Heart left ventricle (tissue), 16 donors: Measurements from ENCODE around the gene TNS3. TPM values are rescaled to one million over a fixed set of nuclear protein-coding genes. Genes with fewer than 3 reads are reported as not detected.
"Not testable (repeated sequence)": the region's sequence is repeated elsewhere in the genome, so short reads cannot be mapped to it uniquely, and the experiment has no call there.

Source experiments
- ATAC-seq, 4 donors: fragments of 200-7000 bp; cut with Tn5 transposase; one replicate each; pipeline ENCODE4 v1.9.1; 2020 to 2022; ENCODE audit warnings: moderate library complexity in 4 of 4, mild to moderate bottlenecking in 3 of 4, moderate number of reproducible peaks in 1 of 4
- DNase-seq, 5 donors: peaks; one replicate each; pipeline ENCODE4 v3.0.0-alpha.2; 2020
- H3K27ac ChIP-seq, 12 donors: fragments of 200-600 bp; sonication (generic) in 4 of 12; one replicate each; pipeline versions ENCODE4 v1.5.0 to v1.8.0; 2016 to 2022; ENCODE audit warnings: mild to moderate bottlenecking in 2 of 12
- H3K27me3 ChIP-seq, 9 donors: fragments of 200-600 bp; sonication (generic) in 2 of 9; one replicate each; pipeline versions ENCODE4 v1.5.1 to v1.8.0; 2016 to 2022; ENCODE audit warnings: mild to moderate bottlenecking in 3 of 9
- H3K36me3 ChIP-seq, 9 donors: fragments of 200-600 bp; sonication (generic) in 2 of 9; one replicate each; pipeline versions ENCODE4 v1.5.0 to v1.8.0; 2018 to 2022; ENCODE audit warnings: mild to moderate bottlenecking in 2 of 9
- H3K4me1 ChIP-seq, 12 donors: fragments of 200-600 bp; sonication (generic) in 4 of 12; one replicate each; pipeline versions ENCODE4 v1.5.0 to v1.8.0; 2016 to 2022; ENCODE audit warnings: mild to moderate bottlenecking in 3 of 12
- H3K4me3 ChIP-seq, 12 donors: fragments of 200-600 bp; sonication (generic) in 4 of 12; one replicate each; pipeline versions ENCODE4 v1.5.0 to v1.8.0; 2017 to 2022; ENCODE audit warnings: mild to moderate bottlenecking in 9 of 12, moderate library complexity in 4 of 12
- H3K9me3 ChIP-seq, 12 donors: fragments of 200-600 bp; sonication (generic) in 4 of 12; one replicate each; pipeline versions ENCODE4 v1.5.0 to v1.8.0; 2016 to 2022; ENCODE audit warnings: mild to moderate bottlenecking in 1 of 12
- POLR2A ChIP-seq, 2 donors: fragments of 450-650 bp; IDR thresholded peaks; one replicate each; pipeline ENCODE4 v1.6.1; 2017; ENCODE audit warnings: antibody characterized with exemption in 2 of 2, mild to moderate bottlenecking in 2 of 2, moderate library complexity in 2 of 2
- WGBS, 4 donors: extraction: QIAGEN DNeasy Blood & Tissue Kit in 2 of 4; methylation state at CpG; one replicate each; pipeline versions ENCODE4 v1.1.5 to v1.1.7; 2013 to 2018; 5-methylcytosine and 5-hydroxymethylcytosine counted together
- intact Hi-C, 10 donors: fragments of 100-400 bp; cut with DNase I; formaldehyde crosslinking; loops; one replicate each; pipeline versions ENCODE4 v1.11.1 to v1.14.2; 2022
- polyA plus RNA-seq, 2 donors: library from polyadenylated mRNA; stranded (reverse); fragments of 200-250 nt; gene quantifications; one replicate each; pipeline ENCODE4 v1.2.3, GENCODE V29; 2013
- total RNA-seq, 9 donors: library from RNA; depleted of rRNA in 2 of 9; stranded (reverse); fragments of >200 nt in 2 of 9; fragmentation: NEBNext Ultra II Directional in 3 of 9; extraction: Animal tissue kit (Norgen Biotek cat#: 25700) in 3 of 9; gene quantifications; one replicate each; pipeline versions ENCODE4 v1.1.0 to v1.2.4, GENCODE V29; 2016 to 2023
- TF ChIP-seq, protein P1 (sequence below), 12 donors: fragments of 200-600 bp; sonication (generic) in 4 of 12; IDR thresholded peaks; one replicate each; pipeline versions ENCODE4 v1.5.0 to v1.8.0; 2018 to 2022; ENCODE audit warnings: antibody characterized with exemption in 12 of 12, mild to moderate bottlenecking in 5 of 12
- donor health status: ischemic (EF 13 %, LVEDD 7.1; RV severe dilation, severe dysfunction).
- donor health status: healthy with polysubstance abuse.
- donor health status: DM: no; HTN: yes; CAD: no.
- donor health status: DM: no; HTN: no; CAD: no.
- donor health status: ischemic (EF 25% LVEDD 6.9; RV normal size, moderate dysfunction).
- donor health status: ischemic (EF 25% LVEDD 5.7; RV mildly dilated, moderate dysfunction).
- donor health status: healthy.
- donor health status: DM: yes; HTN: yes; CAD: no.
- donor health status: ischemic (EF 35%, LVEDD 5.7; RV mildly dilated, moderate dysfunction).
- donor health status: nonischemic (EF 11% LVEDD 7.7; RV severe dilation, severe dysfunction).
- donor health status: DM: yes; HTN: yes; CAD: no.
- donor health status: PGD.
- donor health status: ischemic (EF 29% LVEDD 5.4; RV normal size, mild dysfunction).
- donor health status: nonischemic (EF 23%, LVEDD 6.1; RV moderate dilation, normal function).

The TNS3 gene
- total and polyA plus RNA-seq, 11 donors: 10.1 to 116 (median 32.7) TPM

DNA sequence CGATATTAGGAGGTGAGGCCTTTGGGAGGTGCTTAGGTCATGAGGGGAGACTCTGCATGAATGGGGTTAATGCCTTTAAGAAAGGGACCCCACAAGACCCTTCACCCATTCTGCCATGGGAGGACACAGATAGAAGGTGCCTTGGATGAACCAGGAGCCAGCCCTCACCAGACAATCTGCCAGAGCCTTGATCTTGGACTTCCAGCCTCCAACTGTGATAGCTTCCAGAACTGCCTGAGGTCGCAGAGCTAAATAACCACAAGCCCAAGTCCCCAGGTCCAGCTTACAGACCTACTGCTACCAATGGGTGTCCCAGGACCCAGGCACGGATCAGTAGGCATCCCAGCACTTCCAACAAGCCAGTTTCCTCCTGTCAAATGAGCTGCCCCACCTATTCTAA, 37.5 kb downstream of the TNS3 start:
- H3K27me3 ChIP-seq: no peaks in the 10 kb centered on the region
- H3K27ac ChIP-seq: peak overlapping the region in 1 of 12 donors; percentile 46
- ATAC-seq: no peak
- no peak overlapping the region for H3K4me3 ChIP-seq
- H3K9me3 ChIP-seq: no peaks in the 10 kb centered on the region
- 81 to 100% (median 98%) methylated on average over 3 of the region's 3 CpGs for WGBS, 4 donors
- TF ChIP-seq POLR2A (IDR thresholded peaks at IDR 0.05): no peak
- TF ChIP-seq, protein P1, sequence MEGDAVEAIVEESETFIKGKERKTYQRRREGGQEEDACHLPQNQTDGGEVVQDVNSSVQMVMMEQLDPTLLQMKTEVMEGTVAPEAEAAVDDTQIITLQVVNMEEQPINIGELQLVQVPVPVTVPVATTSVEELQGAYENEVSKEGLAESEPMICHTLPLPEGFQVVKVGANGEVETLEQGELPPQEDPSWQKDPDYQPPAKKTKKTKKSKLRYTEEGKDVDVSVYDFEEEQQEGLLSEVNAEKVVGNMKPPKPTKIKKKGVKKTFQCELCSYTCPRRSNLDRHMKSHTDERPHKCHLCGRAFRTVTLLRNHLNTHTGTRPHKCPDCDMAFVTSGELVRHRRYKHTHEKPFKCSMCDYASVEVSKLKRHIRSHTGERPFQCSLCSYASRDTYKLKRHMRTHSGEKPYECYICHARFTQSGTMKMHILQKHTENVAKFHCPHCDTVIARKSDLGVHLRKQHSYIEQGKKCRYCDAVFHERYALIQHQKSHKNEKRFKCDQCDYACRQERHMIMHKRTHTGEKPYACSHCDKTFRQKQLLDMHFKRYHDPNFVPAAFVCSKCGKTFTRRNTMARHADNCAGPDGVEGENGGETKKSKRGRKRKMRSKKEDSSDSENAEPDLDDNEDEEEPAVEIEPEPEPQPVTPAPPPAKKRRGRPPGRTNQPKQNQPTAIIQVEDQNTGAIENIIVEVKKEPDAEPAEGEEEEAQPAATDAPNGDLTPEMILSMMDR (IDR thresholded peaks at IDR 0.05): no peak
- intact Hi-C loops: no loop called here
- H3K4me1 ChIP-seq: peaks cover 0 to 10% (median 0%) of the 10 kb centered on the region in 12 donors
- DNase-seq: no peak
- peaks cover 0 to 7% (median 0%) of the 10 kb centered on the region in 9 donors for H3K36me3 ChIP-seq

DNA sequence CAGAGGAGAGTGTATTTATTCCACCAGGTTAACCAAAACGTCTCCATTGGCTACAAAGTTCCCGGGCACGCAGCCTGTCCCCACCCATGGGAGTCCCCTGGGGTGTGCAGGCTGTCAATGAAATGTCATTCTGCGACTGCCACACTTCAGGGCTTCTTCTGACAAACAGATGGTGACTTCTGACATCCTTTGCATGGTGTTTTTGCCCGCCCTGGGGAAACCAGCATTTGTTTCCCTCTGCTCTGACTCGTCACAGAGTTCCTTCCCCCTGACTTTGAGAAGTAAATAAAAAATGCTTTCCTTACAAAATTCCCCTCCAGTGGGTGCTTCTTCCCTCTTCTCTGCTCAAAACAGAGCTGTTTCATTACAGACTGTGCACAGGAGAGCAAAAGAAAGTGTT, 38.2 kb downstream of the TNS3 start:
- WGBS, 4 donors: 72 to 84% (median 80%) methylated on average over 6 of the region's 6 CpGs
- DNase-seq: no peak
- TF ChIP-seq, protein P1 (IDR thresholded peaks at IDR 0.05): no peak
- TF ChIP-seq POLR2A (IDR thresholded peaks at IDR 0.05): no peak
- intact Hi-C loops: loop anchor here in 1 of 10 donors (2.0 kb wide), 1 partner anchor 25 kb away; no protein-coding TSS in a partner anchor
- no peaks in the 10 kb centered on the region for H3K9me3 ChIP-seq
- no peak overlapping the region for H3K4me3 ChIP-seq
- H3K27ac ChIP-seq: peak overlapping the region in 1 of 12 donors; percentile 46
- no peak for ATAC-seq
- H3K4me1 ChIP-seq: peaks cover 0 to 10% (median 0%) of the 10 kb centered on the region in 12 donors
- no peaks in the 10 kb centered on the region for H3K27me3 ChIP-seq
- H3K36me3 ChIP-seq: peaks cover 0 to 7% (median 0%) of the 10 kb centered on the region in 9 donors

DNA sequence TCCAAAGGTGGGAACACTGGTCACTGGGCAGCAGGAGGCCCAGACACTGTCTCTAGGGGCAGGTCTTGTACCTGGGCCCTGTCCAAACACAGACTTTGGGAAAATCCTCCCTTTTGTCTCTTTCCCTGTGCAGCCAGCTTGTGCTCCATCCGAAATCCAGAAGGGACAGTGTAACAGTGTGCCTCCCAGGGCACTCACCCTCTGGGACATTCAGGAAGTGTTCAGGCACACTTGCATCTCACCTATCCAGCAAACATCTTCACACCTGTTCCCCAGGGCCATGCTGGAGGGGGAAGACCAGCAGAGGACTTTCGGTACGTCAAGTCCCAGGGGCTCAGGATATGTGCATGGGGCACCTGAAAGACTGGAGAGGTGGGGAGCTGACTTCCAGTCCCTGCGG, 38.9 kb downstream of the TNS3 start:
- H3K9me3 ChIP-seq: no peaks in the 10 kb centered on the region
- H3K27ac ChIP-seq: no peak overlapping the region
- no peak for DNase-seq
- ATAC-seq: no peak
- peaks cover 0 to 7% (median 0%) of the 10 kb centered on the region in 9 donors for H3K36me3 ChIP-seq
- intact Hi-C loops: loop anchor here in 1 of 10 donors (2.0 kb wide), 1 partner anchor 26 kb away; no protein-coding TSS in a partner anchor
- no peaks in the 10 kb centered on the region for H3K27me3 ChIP-seq
- no peak overlapping the region for H3K4me3 ChIP-seq
- peaks cover 0 to 14% (median 0%) of the 10 kb centered on the region in 12 donors for H3K4me1 ChIP-seq
- TF ChIP-seq POLR2A (IDR thresholded peaks at IDR 0.05): no peak
- TF ChIP-seq, protein P1 (IDR thresholded peaks at IDR 0.05): no peak
- 95 to 100% (median 97%) methylated on average over 4 of the region's 4 CpGs for WGBS, 4 donors

DNA sequence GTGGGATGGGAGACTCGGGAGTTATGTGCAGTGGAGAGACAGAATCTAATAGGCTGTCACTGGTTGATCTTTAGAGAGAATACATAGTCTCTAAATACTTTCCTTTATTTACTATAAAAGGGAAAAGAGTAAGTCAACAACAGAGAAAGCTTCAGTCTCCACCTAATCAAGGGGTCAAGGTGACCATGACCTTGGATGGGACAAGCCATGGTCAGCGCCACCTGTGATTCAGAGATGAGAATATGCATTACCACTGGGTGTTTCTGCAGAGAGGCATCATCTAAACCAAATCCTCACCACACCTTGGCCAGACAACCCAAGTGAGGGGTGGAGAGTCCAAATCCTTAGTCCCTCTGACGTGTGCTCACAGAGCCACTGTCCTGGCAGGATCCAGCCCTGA, 39.9 kb downstream of the TNS3 start:
- H3K27ac ChIP-seq: no peak overlapping the region
- DNase-seq (no peak), ATAC-seq (no peak)
- H3K4me1 ChIP-seq: peaks cover 0 to 24% (median 4%) of the 10 kb centered on the region in 12 donors
- intact Hi-C loops: loop anchor here in 1 of 10 donors (2.0 kb wide), 1 partner anchor 27 kb away; no protein-coding TSS in a partner anchor
- H3K36me3 ChIP-seq: no peaks in the 10 kb centered on the region
- no peak for TF ChIP-seq POLR2A (IDR thresholded peaks at IDR 0.05)
- no peaks in the 10 kb centered on the region for H3K27me3 ChIP-seq
- H3K4me3 ChIP-seq: no peak overlapping the region
- 93 to 98% (median 97%) methylated on average over 3 of the region's 3 CpGs for WGBS, 4 donors
- H3K9me3 ChIP-seq: no peaks in the 10 kb centered on the region

DNA sequence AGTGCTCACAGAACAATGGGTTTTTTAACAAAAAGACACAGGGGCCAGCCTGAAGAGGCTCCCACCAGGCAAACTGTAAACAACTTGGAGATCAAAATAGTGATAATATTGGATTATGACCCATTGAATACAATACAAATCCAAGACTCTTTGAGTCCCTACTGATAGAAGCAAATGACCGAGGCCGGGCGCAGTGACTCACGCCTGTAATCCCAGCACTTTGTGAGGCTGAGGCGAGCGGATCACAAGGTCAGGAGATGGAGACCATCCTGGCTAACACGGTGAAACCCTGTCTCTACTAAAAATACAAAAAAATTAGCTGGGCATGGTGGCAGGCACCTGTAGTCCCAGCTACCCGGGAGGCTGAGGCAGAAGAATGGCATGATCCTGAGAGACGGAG, 40.4 kb downstream of the TNS3 start:
- H3K36me3 ChIP-seq, ATAC-seq, intact Hi-C loops, H3K9me3 ChIP-seq, H3K27me3 ChIP-seq, H3K27ac ChIP-seq, H3K4me3 ChIP-seq, DNase-seq: not testable (repeated sequence)
- 96% methylated on average over 9 of the region's 9 CpGs for WGBS, 4 donors
- peaks cover 0 to 24% (median 4%) of the 10 kb centered on the region in 12 donors for H3K4me1 ChIP-seq
